OCI-LY3 (cell line): Measurements from ENCODE around the gene CAB39.

Experiments used
- EZH2phosphoT487 ChIP-seq: fragments of 200-600 bp; shearing (Covaris generic); IDR thresholded peaks from 2 replicates; pipeline ENCODE4 v1.6.1; 2018; ENCODE audit warnings: antibody characterized with exemption, mixed run types, low read depth
- TF ChIP-seq, protein P1 (sequence below): fragments of 200-600, 300-600 bp; sonication (generic); IDR thresholded peaks from 2 replicates; pipeline ENCODE4 v1.5.1; 2014; ENCODE audit warnings: antibody characterized with exemption, low read length, low read depth

- TF ChIP-seq, protein P1, sequence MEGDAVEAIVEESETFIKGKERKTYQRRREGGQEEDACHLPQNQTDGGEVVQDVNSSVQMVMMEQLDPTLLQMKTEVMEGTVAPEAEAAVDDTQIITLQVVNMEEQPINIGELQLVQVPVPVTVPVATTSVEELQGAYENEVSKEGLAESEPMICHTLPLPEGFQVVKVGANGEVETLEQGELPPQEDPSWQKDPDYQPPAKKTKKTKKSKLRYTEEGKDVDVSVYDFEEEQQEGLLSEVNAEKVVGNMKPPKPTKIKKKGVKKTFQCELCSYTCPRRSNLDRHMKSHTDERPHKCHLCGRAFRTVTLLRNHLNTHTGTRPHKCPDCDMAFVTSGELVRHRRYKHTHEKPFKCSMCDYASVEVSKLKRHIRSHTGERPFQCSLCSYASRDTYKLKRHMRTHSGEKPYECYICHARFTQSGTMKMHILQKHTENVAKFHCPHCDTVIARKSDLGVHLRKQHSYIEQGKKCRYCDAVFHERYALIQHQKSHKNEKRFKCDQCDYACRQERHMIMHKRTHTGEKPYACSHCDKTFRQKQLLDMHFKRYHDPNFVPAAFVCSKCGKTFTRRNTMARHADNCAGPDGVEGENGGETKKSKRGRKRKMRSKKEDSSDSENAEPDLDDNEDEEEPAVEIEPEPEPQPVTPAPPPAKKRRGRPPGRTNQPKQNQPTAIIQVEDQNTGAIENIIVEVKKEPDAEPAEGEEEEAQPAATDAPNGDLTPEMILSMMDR: no peak
- no peak for TF ChIP-seq EZH2phosphoT487
Measured at GRCh38 chr2:230861552-230862255, 149.1 kb downstream of the CAB39 start.
